Stomach smooth muscle (tissue), 2 donors: ENCODE data around the gene ACAP3.

Experiments
- H3K27ac ChIP-seq: one replicate; pipeline ENCODE4 v1.7.0; 2013; ENCODE audit warnings: mild to moderate bottlenecking, low read length, inconsistent platforms
- H3K27me3 ChIP-seq, 2 donors: one replicate each; pipeline ENCODE4 v1.7.0; 2013; ENCODE audit warnings: low read length in 2 of 2; ENCODE audit not compliant: insufficient read depth in 2 of 2, control insufficient read depth in 1 of 2
- H3K36me3 ChIP-seq, 2 donors: one replicate each; pipeline ENCODE4 v1.7.0; 2013; ENCODE audit warnings: low read length in 2 of 2; ENCODE audit not compliant: control insufficient read depth in 2 of 2, insufficient read depth in 2 of 2
- H3K4me1 ChIP-seq: one replicate; pipeline ENCODE4 v1.7.0; 2013; ENCODE audit warnings: low read length; ENCODE audit not compliant: control insufficient read depth, insufficient read depth
- H3K4me3 ChIP-seq, 2 donors: one replicate each; pipeline ENCODE4 v1.7.0; 2013; ENCODE audit warnings: low read length in 2 of 2
- H3K9ac ChIP-seq, 2 donors: one replicate each; pipeline ENCODE4 v1.7.0; 2013; ENCODE audit warnings: low read length in 2 of 2, mild to moderate bottlenecking in 1 of 2
- H3K9me3 ChIP-seq, 2 donors: one replicate each; pipeline ENCODE4 v1.7.0; 2013; ENCODE audit warnings: low read length in 2 of 2; ENCODE audit not compliant: control insufficient read depth in 2 of 2
- donor health status: healthy.
- donor health status: Pancreatic carcinoma.

The ACAP3 gene

DNA sequence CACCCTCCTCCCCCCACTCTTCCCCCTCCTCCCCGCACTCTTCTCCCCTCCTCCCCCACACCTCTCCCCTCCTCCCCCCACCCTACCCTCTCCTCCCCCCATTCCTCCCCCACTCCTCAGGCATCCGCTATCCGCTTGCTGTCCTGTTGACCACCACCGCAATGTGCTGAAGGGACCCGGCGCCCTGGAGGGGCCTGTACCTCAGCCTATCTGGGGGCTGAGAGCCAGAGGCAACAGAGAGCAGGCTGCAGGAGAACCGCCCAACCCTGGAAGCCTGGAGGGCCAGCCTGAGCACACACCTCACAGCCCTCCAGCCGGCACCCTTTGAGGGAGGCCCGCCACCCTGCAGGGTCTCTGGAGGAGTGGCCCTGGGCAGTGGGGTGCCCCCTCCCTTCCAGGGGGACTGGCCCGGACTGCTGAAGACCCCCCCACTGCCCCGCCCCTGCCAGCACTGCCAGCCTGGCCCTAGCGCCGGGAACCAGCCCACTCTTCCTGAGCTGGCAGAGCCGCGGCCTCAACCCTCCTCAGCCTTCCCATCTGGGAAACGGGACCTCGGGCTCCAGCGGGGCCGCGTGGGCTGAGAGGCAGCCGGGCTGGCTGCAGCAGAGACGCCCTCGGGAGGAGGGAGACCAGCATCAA is 62.4 kb downstream of the ACAP3 start:
- peaks cover 5% of the 10 kb centered on the region for H3K4me1 ChIP-seq
- H3K36me3 ChIP-seq: no peaks in the 10 kb centered on the region
- H3K9ac ChIP-seq: no peak overlapping the region
- H3K9me3 ChIP-seq: no peaks in the 10 kb centered on the region
- H3K4me3 ChIP-seq: no peak overlapping the region
- peaks cover 8 to 23% of the 10 kb centered on the region in 2 donors for H3K27me3 ChIP-seq
- no peak overlapping the region for H3K27ac ChIP-seq

- Histone ChIP-seq H3K4me1 (peaks cover 5% of the 10 kb centered on the region), H3K9ac (no peak overlapping the region), H3K36me3 (no peaks in the 10 kb centered on the region), H3K9me3 (no peaks in the 10 kb centered on the region), H3K27ac (no peak overlapping the region), H3K27me3 (peaks cover 12 to 33% of the 10 kb centered on the region in 2 donors), H3K4me3 (no peak overlapping the region)
Measured at GRCh38 chr1:1244192-1244811, 63.4 kb downstream of the ACAP3 start.

DNA sequence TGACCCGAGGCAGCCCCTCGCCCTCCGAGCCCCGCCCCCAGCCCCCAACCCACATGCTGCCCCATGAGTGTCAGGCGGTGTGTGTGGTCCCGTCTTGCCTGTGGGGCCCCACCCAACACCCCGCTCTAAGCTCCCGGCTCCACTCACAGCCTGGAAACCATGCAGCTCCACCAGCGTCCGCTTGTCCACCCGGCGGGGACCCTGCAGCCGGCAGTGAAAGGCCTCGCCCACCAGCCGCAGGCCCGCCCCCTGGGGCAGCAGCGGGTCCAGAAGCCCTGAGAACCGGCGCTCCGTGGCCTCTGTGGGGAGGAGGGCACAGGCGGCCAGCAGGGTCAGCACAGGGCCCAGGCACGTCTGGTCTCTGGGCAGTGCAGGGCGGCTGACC is 63.9 kb downstream of the ACAP3 start:
- H3K9me3 ChIP-seq: no peaks in the 10 kb centered on the region
- peaks cover 12 to 36% of the 10 kb centered on the region in 2 donors for H3K27me3 ChIP-seq
- no peaks in the 10 kb centered on the region for H3K36me3 ChIP-seq
- H3K9ac ChIP-seq: no peak overlapping the region
- H3K4me1 ChIP-seq: peaks cover 5% of the 10 kb centered on the region
- H3K4me3 ChIP-seq: no peak overlapping the region
- no peak overlapping the region for H3K27ac ChIP-seq

DNA sequence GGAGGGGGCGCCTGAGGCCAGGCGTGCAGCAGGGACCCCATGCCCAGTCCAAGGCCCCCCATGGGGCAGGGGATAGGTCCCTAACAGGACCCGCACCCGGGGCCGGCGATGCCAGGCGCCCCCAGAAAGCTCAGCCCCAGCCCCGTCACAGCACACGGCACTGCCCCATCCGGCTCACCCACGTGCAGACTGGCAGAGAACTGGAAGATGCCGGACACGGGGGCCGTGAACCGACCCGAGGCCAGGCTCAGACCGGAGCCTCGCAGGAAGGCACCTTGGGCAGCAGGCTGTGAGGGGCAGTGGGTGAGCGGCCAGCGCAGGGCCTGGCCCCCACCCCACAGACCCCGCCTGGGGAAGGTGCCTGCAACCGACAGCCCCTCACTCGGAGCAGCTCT is 64.5 kb downstream of the ACAP3 start:
- Histone ChIP-seq H3K27me3 (peaks cover 15 to 41% of the 10 kb centered on the region in 2 donors), H3K4me3 (no peak overlapping the region), H3K4me1 (peaks cover 5% of the 10 kb centered on the region), H3K36me3 (no peaks in the 10 kb centered on the region), H3K9ac (no peak overlapping the region), H3K27ac (no peak overlapping the region), H3K9me3 (no peaks in the 10 kb centered on the region)

DNA sequence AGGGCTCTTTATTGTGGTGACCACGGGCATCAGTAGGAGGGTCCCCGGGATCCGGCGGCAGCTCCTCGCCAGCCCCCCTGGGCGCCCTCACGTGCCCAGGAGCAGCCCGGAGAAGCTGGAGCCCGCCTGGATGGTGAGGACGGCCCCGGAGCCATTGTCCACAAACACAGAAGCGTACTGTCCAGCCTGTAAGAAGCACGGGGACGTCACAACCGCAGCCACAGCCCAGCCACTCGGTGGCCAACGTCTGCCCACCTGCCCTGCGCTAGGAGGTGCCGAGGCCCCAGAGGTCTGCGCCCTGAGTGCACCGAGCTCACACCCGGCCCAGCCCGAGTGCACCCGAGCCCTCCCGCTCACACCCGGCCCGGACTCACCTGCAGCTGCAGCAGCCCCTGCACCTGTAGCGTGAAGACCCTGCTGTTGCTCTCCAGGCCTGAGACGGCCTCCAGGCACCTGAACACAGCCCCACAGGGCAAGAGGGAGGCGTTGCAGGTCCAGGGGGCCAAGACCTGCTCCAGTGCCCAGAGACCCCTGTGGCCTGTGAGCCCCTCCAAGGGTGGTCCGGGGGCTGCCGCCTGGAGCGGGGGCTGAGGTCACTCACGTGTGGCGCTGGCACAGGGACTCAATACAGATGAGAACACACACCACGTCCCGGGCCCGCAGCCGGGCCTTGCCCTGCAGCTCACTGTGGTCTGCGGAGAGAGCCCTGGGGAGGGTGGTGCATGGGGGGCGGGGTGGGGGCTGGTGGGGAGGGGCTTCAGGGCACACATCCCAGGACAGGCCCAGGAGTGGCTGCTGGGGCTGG is 65.1 kb downstream of the ACAP3 start:
- Histone ChIP-seq H3K27me3 (peaks cover 18 to 44% of the 10 kb centered on the region in 2 donors), H3K9me3 (no peaks in the 10 kb centered on the region), H3K9ac (no peak overlapping the region), H3K4me1 (peaks cover 5% of the 10 kb centered on the region), H3K27ac (no peak overlapping the region), H3K36me3 (no peaks in the 10 kb centered on the region), H3K4me3 (no peak overlapping the region)
